Measurements from ENCODE around the gene ASB18.

GRCh38 chr2:236168110-236169080 lies 95.8 kb downstream of the ASB18 start, which contains the start of gene GBX2:
- TF ChIP-seq EZH2 (IDR thresholded peaks at IDR 0.05; ENCODE audit: borderline replicate concordance, low read length) (no peak), CTCF (IDR thresholded peaks at IDR 0.05; ENCODE audit: low read length) (no peak)

All from OCI-LY1 (cell line).